Heart right ventricle (tissue), 16 donors: ENCODE data around the gene FEM1A. TPM values are rescaled to one million over a fixed set of nuclear protein-coding genes. Genes with fewer than 3 reads are reported as not detected.

Experiments
- ATAC-seq, 8 donors: fragments of 200-7000 bp; cut with Tn5 transposase; one replicate each; pipeline ENCODE4 v1.9.1; 2020; ENCODE audit warnings: mild to moderate bottlenecking in 8 of 8, moderate library complexity in 8 of 8, moderate number of reproducible peaks in 1 of 8
- DNase-seq, 2 donors: peaks; one replicate each; pipeline ENCODE4 v3.0.0-alpha.2; 2020
- H3K27ac ChIP-seq, 10 donors: fragments of 200-600 bp; sonication (generic) in 2 of 10; one replicate each; pipeline versions ENCODE4 v1.5.0 to v1.8.0; 2020 to 2022; ENCODE audit warnings: mild to moderate bottlenecking in 3 of 10
- H3K27me3 ChIP-seq, 7 donors: fragments of 200-600 bp; one replicate each; pipeline ENCODE4 v1.8.0; 2021 to 2022; ENCODE audit warnings: mild to moderate bottlenecking in 2 of 7
- H3K36me3 ChIP-seq, 9 donors: fragments of 200-600 bp; sonication (generic) in 1 of 9; one replicate each; pipeline versions ENCODE4 v1.5.0 to v1.8.0; 2020 to 2022; ENCODE audit warnings: mild to moderate bottlenecking in 2 of 9
- H3K4me1 ChIP-seq, 9 donors: fragments of 200-600 bp; sonication (generic) in 1 of 9; one replicate each; pipeline versions ENCODE4 v1.5.0 to v1.8.0; 2020 to 2022; ENCODE audit warnings: mild to moderate bottlenecking in 4 of 9
- H3K4me3 ChIP-seq, 10 donors: fragments of 200-600 bp; sonication (generic) in 2 of 10; one replicate each; pipeline versions ENCODE4 v1.5.0 to v1.8.0; 2020 to 2022; ENCODE audit warnings: mild to moderate bottlenecking in 7 of 10, moderate library complexity in 2 of 10
- H3K9me3 ChIP-seq, 11 donors: fragments of 200-600 bp in 10 of 11; sonication (generic) in 2 of 11; one replicate each; pipeline versions ENCODE4 v1.5.0 to v1.8.0; 2013 to 2022; ENCODE audit warnings: mild to moderate bottlenecking in 2 of 11, control low read depth in 1 of 11, moderate library complexity in 1 of 11
- CTCF ChIP-seq, 9 donors: fragments of 200-600 bp; sonication (generic) in 2 of 9; IDR thresholded peaks; one replicate each; pipeline versions ENCODE4 v1.5.0 to v1.8.0; 2021 to 2022; ENCODE audit warnings: antibody characterized with exemption in 9 of 9, mild to moderate bottlenecking in 5 of 9, moderate library complexity in 1 of 9
- WGBS, 2 donors: extraction: QIAGEN DNeasy Blood & Tissue Kit; methylation state at CpG; one replicate each; pipeline ENCODE4 v1.1.7; 2013; ENCODE audit warnings: inconsistent platforms in 1 of 2; 5-methylcytosine and 5-hydroxymethylcytosine counted together
- intact Hi-C, 10 donors: fragments of 100-400 bp; cut with DNase I; formaldehyde crosslinking; loops; one replicate each; pipeline versions ENCODE4 v1.11.1 to v1.14.2; 2022
- polyA plus RNA-seq, 2 donors: library from polyadenylated mRNA; stranded (reverse); fragments of 200-250 nt; gene quantifications; one replicate each; pipeline ENCODE4 v1.2.3, GENCODE V29; 2013
- total RNA-seq, 10 donors: library from RNA; stranded (reverse); fragmentation: NEBNext Ultra II Directional in 3 of 10; extraction: Animal tissue kit (Norgen Biotek cat#: 25700) in 3 of 10; gene quantifications; one replicate each; pipeline versions ENCODE4 v1.2.1 to v1.2.4, GENCODE V29; 2021 to 2023
- donor health status: Arrhythmogenic right ventricular cardiomyopathy.
- donor health status: ischemic (EF 13 %, LVEDD 7.1; RV severe dilation, severe dysfunction).
- donor health status: healthy with polysubstance abuse.
- donor health status: DM: no; HTN: yes; CAD: no.
- donor health status: DM: no; HTN: no; CAD: no.
- donor health status: ischemic (EF 25% LVEDD 6.9; RV normal size, moderate dysfunction).
- donor health status: ischemic (EF 25% LVEDD 5.7; RV mildly dilated, moderate dysfunction).
- donor health status: healthy.
- donor health status: DM: yes; HTN: yes; CAD: no.
- donor health status: Ischemic cardiomyopathy.
- donor health status: ischemic (EF 35%, LVEDD 5.7; RV mildly dilated, moderate dysfunction).
- donor health status: nonischemic (EF 11% LVEDD 7.7; RV severe dilation, severe dysfunction).
- donor health status: DM: yes; HTN: yes; CAD: no.
- donor health status: PGD.
- donor health status: ischemic (EF 29% LVEDD 5.4; RV normal size, mild dysfunction).
- donor health status: nonischemic (EF 23%, LVEDD 6.1; RV moderate dilation, normal function).

The FEM1A gene
- total and polyA plus RNA-seq, 12 donors, result 14.4 to 51.6 (median 47.7) TPM

GRCh38 chr19:4768934-4769777 is 22.4 kb upstream of the FEM1A start:
- Histone ChIP-seq H3K27ac (no peak overlapping the region), H3K27me3 (peaks cover 0 to 8% (median 0%) of the 10 kb centered on the region in 7 donors), H3K4me3 (no peak overlapping the region), H3K36me3 (no peaks in the 10 kb centered on the region), H3K4me1 (no peaks in the 10 kb centered on the region), H3K9me3 (peaks cover 0 to 5% (median 0%) of the 10 kb centered on the region in 11 donors)
- 10% methylated on average over 37 of the region's 37 CpGs for WGBS, 2 donors
- intact Hi-C loops, result loop anchor here in 1 of 10 donors (5.0 kb wide), 1 partner anchor 37 kb away; no protein-coding TSS in a partner anchor
- TF ChIP-seq CTCF (IDR thresholded peaks at IDR 0.05), result no peak
- DNase-seq, result peak; percentile 71 to 90
- ATAC-seq, result peak; percentile 70 to 91 (median 85)

GRCh38 chr19:4772566-4772965 is 19.0 kb upstream of the FEM1A start:
- DNase-seq, result no peak
- H3K4me1 ChIP-seq, result no peaks in the 10 kb centered on the region
- WGBS, 2 donors, result 50 to 55% methylated on average over 2 of the region's 2 CpGs
- peaks cover 0 to 5% (median 0%) of the 10 kb centered on the region in 11 donors for H3K9me3 ChIP-seq
- no peak overlapping the region for H3K4me3 ChIP-seq
- no peak for TF ChIP-seq CTCF (IDR thresholded peaks at IDR 0.05)
- ATAC-seq, result no peak
- H3K36me3 ChIP-seq, result no peaks in the 10 kb centered on the region
- H3K27me3 ChIP-seq, result peaks cover 0 to 8% (median 0%) of the 10 kb centered on the region in 7 donors
- no peak overlapping the region for H3K27ac ChIP-seq
- intact Hi-C loops, result no loop called here

- Histone ChIP-seq H3K9me3 (peaks cover 0 to 5% (median 0%) of the 10 kb centered on the region in 11 donors), H3K27me3 (peaks cover 0 to 8% (median 0%) of the 10 kb centered on the region in 7 donors), H3K4me1 (no peaks in the 10 kb centered on the region), H3K4me3 (no peak overlapping the region), H3K36me3 (no peaks in the 10 kb centered on the region), H3K27ac (no peak overlapping the region)
- ATAC-seq, result no peak
- 61 to 65% methylated on average over 9 of the region's 9 CpGs for WGBS, 2 donors
- TF ChIP-seq CTCF (IDR thresholded peaks at IDR 0.05), result no peak
- DNase-seq, result no peak
- intact Hi-C loops, result no loop called here
Measured at GRCh38 chr19:4773047-4773640, 18.4 kb upstream of the FEM1A start.

- ATAC-seq (no peak), DNase-seq (no peak)
- H3K4me3 ChIP-seq, result no peak overlapping the region
- no peaks in the 10 kb centered on the region for H3K36me3 ChIP-seq
- TF ChIP-seq CTCF (IDR thresholded peaks at IDR 0.05), result no peak
- peaks cover 0 to 8% (median 0%) of the 10 kb centered on the region in 7 donors for H3K27me3 ChIP-seq
- no peak overlapping the region for H3K27ac ChIP-seq
- H3K9me3 ChIP-seq, result peaks cover 0 to 3% (median 0%) of the 10 kb centered on the region in 11 donors
- intact Hi-C loops, result no loop called here
- no peaks in the 10 kb centered on the region for H3K4me1 ChIP-seq
- WGBS, 2 donors, result 57 to 64% methylated on average over 3 of the region's 3 CpGs
Measured at GRCh38 chr19:4774136-4774535, 17.4 kb upstream of the FEM1A start.
